ENCODE data around the gene SAT1. TPM values are rescaled to one million over a fixed set of nuclear protein-coding genes. Genes with fewer than 3 reads are reported as not detected.
A peak's percentile ranks its signal among the peaks of the same experiment; 100 is the strongest.
"Not testable (repeated sequence)": the region's sequence is repeated elsewhere in the genome, so short reads cannot be mapped to it uniquely, and the experiment has no call there.

The SAT1 gene
- total and polyA plus RNA-seq, 9 donors, result 58.7 to 3,021 (median 164) TPM

DNA sequence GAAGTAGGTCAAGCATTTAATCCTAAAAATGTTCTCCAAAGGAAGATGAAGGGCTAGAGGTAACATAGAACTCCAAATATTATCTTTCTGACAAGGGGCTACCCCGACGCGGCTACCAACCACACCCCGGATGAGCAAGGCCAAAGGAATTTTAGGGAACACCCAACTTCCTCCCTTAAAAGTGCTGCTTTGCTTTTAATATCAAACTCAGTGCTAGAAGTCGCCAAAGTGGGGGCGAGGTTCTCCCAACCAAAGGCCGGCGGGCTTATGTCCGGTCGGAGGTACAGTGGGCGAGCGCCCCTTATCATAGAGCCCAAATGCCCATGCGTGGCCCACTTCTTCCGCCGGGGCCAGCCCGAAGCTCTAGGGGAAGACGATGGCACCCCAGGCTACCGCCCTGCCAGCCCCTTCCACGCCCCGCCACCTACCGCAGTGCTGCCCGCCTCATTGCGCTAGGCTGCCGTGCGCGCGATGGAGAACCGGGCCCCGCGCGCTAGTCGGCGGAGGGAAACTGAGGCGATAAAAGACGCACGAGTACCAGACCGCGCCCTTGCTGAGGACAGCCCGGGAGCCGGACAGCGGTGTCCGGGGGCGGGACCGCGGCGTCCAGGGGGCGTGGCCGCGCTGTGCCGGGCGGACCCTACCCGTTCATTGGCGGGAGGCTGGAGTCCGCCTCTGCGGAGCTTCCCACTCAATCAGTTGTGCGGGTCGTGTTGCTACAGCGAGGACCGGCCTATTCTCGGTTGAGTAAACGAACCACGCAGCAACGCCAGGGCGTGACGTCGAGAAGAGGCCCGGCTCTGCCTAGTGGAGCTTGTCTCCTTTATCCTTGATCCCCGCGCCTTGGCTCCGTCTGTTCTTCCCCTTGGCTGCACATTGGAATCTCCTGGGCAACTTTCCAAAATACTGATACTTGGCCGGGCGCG is 40.0 kb upstream of the SAT1 start, which contains the start of gene ACOT9:
TSS of gene ACOT9 (minus strand) at position 580 of the 926 bp plus-strand sequence. CDS start at position 448, 132 bp downstream.
- H3K4me3 ChIP-seq, result peak within 1 kb of the TSS; percentile 66
- TF ChIP-seq EP300 (IDR thresholded peaks at IDR 0.05), result no peak
- TF ChIP-seq, protein P1, sequence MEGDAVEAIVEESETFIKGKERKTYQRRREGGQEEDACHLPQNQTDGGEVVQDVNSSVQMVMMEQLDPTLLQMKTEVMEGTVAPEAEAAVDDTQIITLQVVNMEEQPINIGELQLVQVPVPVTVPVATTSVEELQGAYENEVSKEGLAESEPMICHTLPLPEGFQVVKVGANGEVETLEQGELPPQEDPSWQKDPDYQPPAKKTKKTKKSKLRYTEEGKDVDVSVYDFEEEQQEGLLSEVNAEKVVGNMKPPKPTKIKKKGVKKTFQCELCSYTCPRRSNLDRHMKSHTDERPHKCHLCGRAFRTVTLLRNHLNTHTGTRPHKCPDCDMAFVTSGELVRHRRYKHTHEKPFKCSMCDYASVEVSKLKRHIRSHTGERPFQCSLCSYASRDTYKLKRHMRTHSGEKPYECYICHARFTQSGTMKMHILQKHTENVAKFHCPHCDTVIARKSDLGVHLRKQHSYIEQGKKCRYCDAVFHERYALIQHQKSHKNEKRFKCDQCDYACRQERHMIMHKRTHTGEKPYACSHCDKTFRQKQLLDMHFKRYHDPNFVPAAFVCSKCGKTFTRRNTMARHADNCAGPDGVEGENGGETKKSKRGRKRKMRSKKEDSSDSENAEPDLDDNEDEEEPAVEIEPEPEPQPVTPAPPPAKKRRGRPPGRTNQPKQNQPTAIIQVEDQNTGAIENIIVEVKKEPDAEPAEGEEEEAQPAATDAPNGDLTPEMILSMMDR (IDR thresholded peaks at IDR 0.05), result no peak
- TF ChIP-seq POLR2A (IDR thresholded peaks at IDR 0.05), result peak; percentile 74
- no peaks in the 10 kb centered on the region for H3K9me3 ChIP-seq
- H3K27me3 ChIP-seq, result no peaks in the 10 kb centered on the region
- intact Hi-C loops (cut with DNase I), result no loop called here
- peak; percentile 90 to 95 (median 94) for DNase-seq
- no peaks in the 10 kb centered on the region for H3K4me1 ChIP-seq (ENCODE audit: insufficient read depth)
- H3K36me3 ChIP-seq, result no peaks in the 10 kb centered on the region
- WGBS, 3 donors, result 23 to 43% (median 33%) methylated on average over 68 to 73 of the region's 73 CpGs
- peak within 1 kb of the TSS; percentile 62 to 86 for H3K27ac ChIP-seq

DNA sequence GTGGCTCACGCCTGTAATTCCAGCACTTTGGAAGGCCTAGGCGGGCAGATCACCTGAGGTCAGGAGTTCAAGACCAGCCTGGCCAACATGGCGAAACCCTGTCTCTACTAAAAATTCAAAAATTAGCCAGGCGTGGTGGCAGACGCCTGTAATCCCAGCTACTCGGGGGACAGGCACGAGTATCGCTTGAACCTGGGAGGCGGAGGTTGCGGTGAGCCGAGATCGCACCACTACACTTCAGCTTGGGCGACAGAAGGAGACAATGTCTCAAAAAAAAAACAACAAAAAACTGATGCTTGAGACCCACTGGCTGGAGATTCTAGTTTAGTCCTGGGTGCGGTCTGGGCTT is 39.4 kb upstream of the SAT1 start:
- intact Hi-C loops (cut with DNase I); DNase-seq; H3K27me3 ChIP-seq; H3K9me3 ChIP-seq; H3K4me1 ChIP-seq (ENCODE audit: insufficient read depth); H3K36me3 ChIP-seq: not testable (repeated sequence)
- WGBS, 3 donors, result 61 to 68% (median 67%) methylated on average over 14 of the region's 14 CpGs
- Histone ChIP-seq H3K4me3 (peak overlapping the region; percentile 11), H3K27ac (peak overlapping the region; percentile 62 to 86)

DNA sequence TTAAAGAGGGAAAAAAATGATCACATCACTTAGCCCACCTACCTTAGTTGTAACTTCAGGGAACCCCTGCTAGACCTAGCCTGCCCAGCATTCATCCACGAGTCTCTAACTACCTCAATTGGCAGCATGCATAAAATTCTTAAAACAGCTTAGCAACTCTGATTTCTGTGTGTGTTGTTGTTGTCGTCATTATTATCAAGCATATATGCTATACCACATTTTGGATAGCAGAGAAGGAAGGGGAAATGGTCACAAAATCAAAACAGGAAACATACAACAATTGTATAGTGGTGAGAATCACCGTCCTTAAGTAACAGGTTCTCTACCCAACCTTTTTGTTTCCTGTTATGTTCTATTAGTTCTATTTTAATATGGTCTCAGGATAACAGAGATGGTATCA is 37.2 kb upstream of the SAT1 start:
- no peaks in the 10 kb centered on the region for H3K9me3 ChIP-seq
- no peak for DNase-seq
- intact Hi-C loops (cut with DNase I), result no loop called here
- no peaks in the 10 kb centered on the region for H3K4me1 ChIP-seq (ENCODE audit: insufficient read depth)
- no peaks in the 10 kb centered on the region for H3K36me3 ChIP-seq
- H3K27ac ChIP-seq, result no peak overlapping the region
- WGBS, 3 donors, result 56 to 68% (median 68%) methylated on average over 3 of the region's 3 CpGs
- no peak overlapping the region for H3K4me3 ChIP-seq
- TF ChIP-seq, protein P1 (IDR thresholded peaks at IDR 0.05), result no peak
- TF ChIP-seq EP300 (IDR thresholded peaks at IDR 0.05) (no peak), POLR2A (IDR thresholded peaks at IDR 0.05) (no peak)
- no peaks in the 10 kb centered on the region for H3K27me3 ChIP-seq

DNA sequence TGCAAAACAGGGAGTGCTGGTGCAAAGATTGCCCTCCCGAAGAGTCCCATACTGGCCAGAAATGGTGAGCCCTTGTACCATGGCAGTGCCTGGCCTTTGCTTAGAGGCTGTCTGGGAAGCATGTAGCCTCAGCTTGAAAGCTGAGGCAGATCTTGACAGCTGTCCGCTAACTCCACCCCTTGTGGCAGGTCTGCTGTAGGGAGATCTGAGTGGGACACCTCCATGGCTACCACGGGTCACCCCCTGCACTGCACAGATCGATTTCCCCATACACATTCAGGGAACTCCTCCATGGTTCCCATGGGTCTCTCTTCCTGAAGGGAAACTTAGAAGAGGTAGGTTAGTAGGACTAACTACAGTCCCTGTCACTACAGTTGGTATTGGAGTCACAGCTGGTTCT is 33.8 kb upstream of the SAT1 start:
- whole genome bisulfite sequencing, 3 donors, result 69 to 88% (median 83%) methylated on average over 4 of the region's 4 CpGs
- no peaks in the 10 kb centered on the region for H3K4me1 ChIP-seq (ENCODE audit: insufficient read depth)
- intact Hi-C loops (cut with DNase I), result no loop called here

More for the DNA sequence above, 33.8 kb upstream of the SAT1 start:
- Histone ChIP-seq H3K4me3 (no peak overlapping the region), H3K9me3 (no peaks in the 10 kb centered on the region), H3K27me3 (no peaks in the 10 kb centered on the region), H3K27ac (no peak overlapping the region), H3K36me3 (no peaks in the 10 kb centered on the region)
- TF ChIP-seq POLR2A (IDR thresholded peaks at IDR 0.05), result no peak
- TF ChIP-seq, protein P1 (IDR thresholded peaks at IDR 0.05), result no peak
- DNase-seq, result no peak
